GM12865 (cell line): ENCODE measurements around the gene MAST1.
"Not testable (repeated sequence)": the region's sequence is repeated elsewhere in the genome, so short reads cannot be mapped to it uniquely, and the experiment has no call there.

Experiments
- DNase-seq: peaks from one replicate; pipeline ENCODE4 v3.0.0; 2010; ENCODE audit warnings: low read depth
- H3K4me3 ChIP-seq: 2 replicates; pipeline ENCODE4 v1.5.1; 2011; ENCODE audit warnings: mild to moderate bottlenecking, low read depth, low read length, control low read depth
- TF ChIP-seq, protein P1 (sequence below): IDR thresholded peaks from 2 replicates; pipeline ENCODE4 v1.5.1; 2011; ENCODE audit warnings: low read length, control low read depth, low read depth, inconsistent platforms; ENCODE audit not compliant: insufficient read depth; ENCODE audit errors: missing control alignments

Gene MAST1

DNA sequence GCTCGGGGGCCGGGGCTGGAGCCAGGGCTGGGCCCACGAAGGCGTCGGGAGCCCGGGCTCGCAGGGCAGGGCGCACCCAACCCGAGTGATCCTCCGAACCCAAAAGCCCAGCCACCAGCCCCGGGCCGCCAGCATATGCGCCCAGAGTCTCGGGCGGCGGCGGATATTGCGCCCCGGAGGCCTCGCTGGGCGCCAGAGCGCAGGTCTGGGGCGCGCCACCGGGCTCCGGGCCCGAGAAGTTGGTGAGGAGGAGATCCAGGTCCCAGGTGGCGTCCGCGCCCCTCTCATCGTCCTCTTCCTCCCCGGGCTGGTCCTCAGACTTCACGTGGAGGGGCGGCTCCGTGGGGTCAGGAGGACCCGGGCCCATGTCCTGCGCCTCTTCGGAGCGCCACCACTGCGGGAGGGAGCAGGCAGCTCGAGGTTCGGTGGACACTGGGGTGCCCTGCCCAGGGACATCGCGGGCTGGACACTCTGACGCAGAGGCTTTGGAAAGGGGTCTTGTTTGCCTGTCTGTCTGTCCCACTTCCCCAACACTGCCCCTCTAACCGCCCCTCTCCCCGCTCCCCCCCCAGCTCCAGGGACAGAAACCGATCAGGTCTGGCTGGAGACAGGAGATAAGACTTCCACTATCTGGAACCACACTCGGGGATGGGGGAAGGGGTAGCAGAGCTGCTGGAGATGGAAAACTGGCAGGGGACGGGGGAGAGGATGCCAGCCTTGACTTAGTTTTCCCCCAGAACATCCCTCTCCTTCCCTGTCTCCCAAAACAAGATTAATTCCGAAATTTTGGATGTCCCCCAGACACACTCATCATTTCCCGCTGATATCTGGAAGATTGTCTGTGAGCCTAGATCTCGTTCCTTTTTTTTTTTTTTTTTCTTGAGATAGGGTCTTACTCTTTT lies 47.7 kb downstream of the MAST1 start:
- no peak overlapping the region for H3K4me3 ChIP-seq
- DNase-seq, result no peak
- TF ChIP-seq, protein P1, sequence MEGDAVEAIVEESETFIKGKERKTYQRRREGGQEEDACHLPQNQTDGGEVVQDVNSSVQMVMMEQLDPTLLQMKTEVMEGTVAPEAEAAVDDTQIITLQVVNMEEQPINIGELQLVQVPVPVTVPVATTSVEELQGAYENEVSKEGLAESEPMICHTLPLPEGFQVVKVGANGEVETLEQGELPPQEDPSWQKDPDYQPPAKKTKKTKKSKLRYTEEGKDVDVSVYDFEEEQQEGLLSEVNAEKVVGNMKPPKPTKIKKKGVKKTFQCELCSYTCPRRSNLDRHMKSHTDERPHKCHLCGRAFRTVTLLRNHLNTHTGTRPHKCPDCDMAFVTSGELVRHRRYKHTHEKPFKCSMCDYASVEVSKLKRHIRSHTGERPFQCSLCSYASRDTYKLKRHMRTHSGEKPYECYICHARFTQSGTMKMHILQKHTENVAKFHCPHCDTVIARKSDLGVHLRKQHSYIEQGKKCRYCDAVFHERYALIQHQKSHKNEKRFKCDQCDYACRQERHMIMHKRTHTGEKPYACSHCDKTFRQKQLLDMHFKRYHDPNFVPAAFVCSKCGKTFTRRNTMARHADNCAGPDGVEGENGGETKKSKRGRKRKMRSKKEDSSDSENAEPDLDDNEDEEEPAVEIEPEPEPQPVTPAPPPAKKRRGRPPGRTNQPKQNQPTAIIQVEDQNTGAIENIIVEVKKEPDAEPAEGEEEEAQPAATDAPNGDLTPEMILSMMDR, result no peak

GRCh38 chr19:12886651-12886968 lies 48.3 kb downstream of the MAST1 start:
- TF ChIP-seq, protein P1, result no peak
- DNase-seq, result no peak
- H3K4me3 ChIP-seq, result no peak overlapping the region

DNA sequence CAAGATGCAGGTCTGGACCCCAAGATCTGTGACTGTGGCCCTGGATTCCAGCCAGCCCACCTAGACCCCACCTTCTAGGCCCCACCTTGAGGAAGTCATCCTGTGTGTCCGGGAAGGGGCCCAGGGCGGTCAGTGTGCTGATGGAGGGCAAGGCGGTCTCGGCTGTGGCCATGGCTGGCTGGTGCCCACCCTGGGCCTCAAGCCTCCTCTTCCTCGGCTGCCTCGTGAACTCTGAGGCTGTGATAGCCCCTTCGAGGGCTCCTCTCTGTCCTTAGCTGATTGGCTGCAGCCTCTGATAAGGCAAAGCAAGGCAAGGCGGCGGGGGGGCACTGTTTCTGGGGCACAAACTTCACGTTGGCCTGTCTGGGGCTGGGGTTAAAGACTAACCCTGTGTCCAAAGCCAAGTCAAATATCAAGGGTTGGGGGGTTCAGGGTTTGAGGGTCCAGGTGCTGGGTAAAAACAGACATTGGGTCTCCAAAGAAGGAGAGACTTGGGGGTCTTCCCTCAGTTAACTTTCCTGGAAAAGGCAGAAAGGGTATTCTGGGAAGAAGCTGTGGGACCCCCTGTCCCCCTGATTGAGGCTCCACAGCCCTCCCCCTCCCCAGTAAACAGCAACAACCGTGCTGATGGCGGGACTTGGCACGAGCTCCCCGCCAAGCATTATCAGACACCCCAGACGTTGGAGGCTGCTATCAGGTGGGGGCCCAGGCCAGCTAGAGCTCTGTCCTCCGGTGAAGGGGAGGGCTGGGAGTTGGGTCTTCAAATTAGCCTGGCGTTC lies 48.8 kb downstream of the MAST1 start, which contains the start of gene KLF1:
Gene KLF1, minus strand, starts transcription at position 233 of the 779 bp plus-strand sequence. Its CDS starts 61 bp downstream, at position 172.
- no peak within 1 kb of the TSS for H3K4me3 ChIP-seq
- DNase-seq, result no peak
- TF ChIP-seq, protein P1, result no peak

- TF ChIP-seq, protein P1, result no peak
- no peak overlapping the region for H3K4me3 ChIP-seq
- DNase-seq, result no peak
Observed at GRCh38 chr19:12888006-12888603, 49.8 kb downstream of the MAST1 start.

- H3K4me3 ChIP-seq, result peak overlapping the region; percentile 50
- DNase-seq, result not testable (repeated sequence)
Observed at GRCh38 chr19:12890299-12890786, 52.0 kb downstream of the MAST1 start.

DNA sequence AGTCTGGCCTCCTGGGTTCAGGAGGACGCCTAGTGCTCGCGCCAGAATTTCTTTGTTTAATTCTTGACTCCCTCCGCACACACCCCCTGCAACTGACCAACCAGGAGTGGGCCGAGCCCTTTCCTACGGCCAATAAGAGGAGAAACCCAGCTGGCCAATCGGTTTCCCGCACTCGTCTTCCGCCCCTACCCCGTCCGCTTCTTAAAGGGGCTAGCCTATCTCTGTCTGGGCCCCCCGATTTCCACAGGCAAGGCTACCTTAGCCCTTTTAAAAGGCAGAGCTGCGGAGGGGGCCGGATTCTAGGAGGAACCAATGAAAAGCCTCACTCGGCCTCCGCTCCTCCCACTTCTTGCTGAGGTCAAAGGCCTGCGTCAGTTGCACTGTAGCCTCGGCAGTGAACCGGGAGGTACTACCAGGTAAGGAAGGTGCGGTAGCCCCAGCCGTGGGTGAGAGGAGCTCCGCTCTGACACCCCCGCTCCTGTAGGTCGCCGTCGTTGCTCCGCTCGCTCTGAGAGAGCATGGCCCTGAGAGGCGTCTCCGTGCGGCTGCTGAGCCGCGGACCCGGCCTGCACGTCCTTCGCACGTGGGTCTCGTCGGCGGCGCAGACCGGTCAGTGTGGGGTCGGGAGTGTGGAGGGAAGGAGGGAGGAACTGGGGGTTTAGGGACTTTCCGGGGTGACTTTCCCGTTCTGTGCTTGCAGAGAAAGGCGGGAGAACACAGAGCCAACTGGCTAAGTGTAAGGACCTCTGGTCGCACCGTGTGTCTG lies 52.7 kb downstream of the MAST1 start, which contains the start of gene GCDH:
Gene GCDH, plus strand, starts transcription at position 374 of the 766 bp plus-strand sequence. Its CDS starts 145 bp downstream, at position 519.
- H3K4me3 ChIP-seq, result peak within 1 kb of the TSS; percentile 77
- peak; percentile 99 for DNase-seq
- TF ChIP-seq, protein P1, result no peak
